Activated gamma-delta T cell (primary cell): ENCODE results near the gene SH2B2.
"Not testable (repeated sequence)": the region's sequence is repeated elsewhere in the genome, so short reads cannot be mapped to it uniquely, and the experiment has no call there.

ENCODE experiments used
- DNase-seq: peaks from one replicate; lab custom pipeline; 2025; lab: John Stamatoyannopoulos, UW

The SH2B2 gene

GRCh38 chr7:102337002-102337401 is 50.3 kb downstream of the SH2B2 start:
- not testable (repeated sequence) for DNase-seq

- DNase-seq = not testable (repeated sequence)
Observed at GRCh38 chr7:102337420-102337819, 50.8 kb downstream of the SH2B2 start.

DNA sequence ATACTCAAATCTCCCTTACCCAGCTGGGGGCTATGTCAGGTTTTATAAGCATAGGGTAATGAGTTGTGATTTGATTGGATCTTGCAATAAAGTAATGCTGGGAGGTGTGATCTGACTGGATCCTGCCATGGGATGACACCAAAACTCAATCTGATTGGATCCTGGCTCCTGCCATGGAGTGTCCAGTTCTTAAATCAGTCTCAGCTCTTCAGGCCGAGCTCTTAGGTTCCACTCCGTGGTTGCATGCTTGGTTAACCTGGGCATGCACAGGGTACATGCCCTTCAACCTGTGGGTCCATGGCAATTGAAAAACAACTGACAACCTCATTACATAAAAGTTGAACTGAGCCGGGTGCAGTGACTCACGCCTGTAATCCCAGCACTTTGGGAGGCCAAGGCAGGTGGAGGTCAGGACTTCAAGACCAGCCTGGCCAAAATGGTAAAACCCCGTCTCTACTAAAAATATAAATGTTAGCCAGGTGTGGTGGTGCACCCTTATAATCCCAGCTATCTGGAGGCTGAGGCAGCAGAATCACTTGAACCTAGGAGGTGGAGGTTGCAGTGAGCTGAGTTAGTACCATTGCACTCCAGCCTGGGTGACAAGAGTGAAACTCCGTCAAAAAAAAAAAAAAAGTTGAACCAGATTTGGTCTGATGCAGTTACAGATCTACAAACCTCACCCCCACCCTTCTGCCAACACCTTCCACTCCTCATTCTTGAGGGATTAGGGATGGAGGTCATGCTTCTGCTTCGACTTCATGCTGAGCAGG is 54.1 kb downstream of the SH2B2 start:
- not testable (repeated sequence) for DNase-seq

DNA sequence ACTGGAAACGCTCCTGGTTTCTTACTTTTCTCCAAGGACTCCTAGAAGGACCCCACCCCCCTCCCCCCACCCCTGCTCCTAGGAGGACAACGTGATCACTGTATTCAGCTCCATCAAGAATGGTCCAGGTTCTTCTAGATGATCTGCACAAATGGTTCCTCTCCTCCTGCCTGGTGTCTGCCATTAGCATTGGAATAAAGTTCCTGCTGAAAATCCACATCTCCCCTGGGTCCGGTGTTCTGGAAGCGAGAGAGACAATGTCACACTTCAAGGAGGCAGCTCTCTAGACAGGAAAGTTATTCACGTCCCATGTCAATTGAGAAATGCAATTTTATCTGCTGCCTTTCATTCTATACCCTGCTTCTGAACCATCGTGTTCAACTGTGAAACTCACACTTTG is 60.3 kb downstream of the SH2B2 start:
- not testable (repeated sequence) for DNase-seq

GRCh38 chr7:102356344-102356743 is 69.7 kb downstream of the SH2B2 start, which contains the start of gene SPDYE6:
Gene SPDYE6, minus strand, starts transcription at chr7:102356444. Its CDS starts 421 bp downstream, at chr7:102356023.
- not testable (repeated sequence) for DNase-seq

DNA sequence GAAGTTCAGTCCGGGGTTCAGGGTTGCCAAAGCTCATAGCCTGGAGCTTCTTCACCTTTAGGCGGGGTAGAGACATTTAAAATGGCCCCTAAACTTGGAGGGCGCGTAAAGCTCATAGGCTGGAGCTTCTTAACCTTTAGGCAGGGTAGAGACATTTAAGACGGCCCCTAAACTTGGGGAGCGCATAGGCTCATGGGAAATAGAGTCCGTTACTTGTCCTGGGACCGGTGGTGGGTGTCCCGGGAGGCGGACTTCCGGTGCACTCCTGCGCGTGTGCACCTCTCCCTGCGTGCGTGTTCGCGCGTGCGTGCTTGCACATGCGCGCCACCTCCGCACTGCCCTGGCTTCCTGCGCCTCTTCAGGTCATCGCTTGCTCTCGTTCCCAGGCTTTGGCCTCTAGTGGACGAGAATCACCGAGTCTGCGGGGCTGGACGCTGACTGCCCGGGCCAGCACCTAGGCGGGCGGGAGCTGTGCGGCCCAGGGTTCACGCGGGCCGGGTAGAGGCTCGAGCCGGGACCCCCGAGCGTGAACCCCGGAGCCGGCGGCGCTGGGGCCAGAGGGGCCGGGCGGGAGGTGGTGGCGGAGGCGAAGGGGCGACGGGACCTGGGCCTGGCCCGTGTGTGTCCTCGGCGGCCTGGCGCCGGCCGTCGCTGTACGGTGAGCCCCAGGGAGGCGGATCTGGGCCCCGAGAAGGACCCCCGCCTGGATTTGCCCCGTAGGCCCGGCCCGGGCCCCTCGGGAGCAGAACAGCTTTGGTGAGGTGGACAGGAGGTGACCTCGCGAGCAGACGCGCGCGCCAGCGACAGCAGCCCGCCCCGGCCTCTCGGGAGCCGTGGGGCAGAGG is 77.1 kb downstream of the SH2B2 start:
- peak; percentile 86 for DNase-seq

GRCh38 chr7:102364394-102364886 is 77.8 kb downstream of the SH2B2 start:
- DNase-seq = not testable (repeated sequence)

- not testable (repeated sequence) for DNase-seq
Observed at GRCh38 chr7:102365390-102365789, 78.7 kb downstream of the SH2B2 start.

DNA sequence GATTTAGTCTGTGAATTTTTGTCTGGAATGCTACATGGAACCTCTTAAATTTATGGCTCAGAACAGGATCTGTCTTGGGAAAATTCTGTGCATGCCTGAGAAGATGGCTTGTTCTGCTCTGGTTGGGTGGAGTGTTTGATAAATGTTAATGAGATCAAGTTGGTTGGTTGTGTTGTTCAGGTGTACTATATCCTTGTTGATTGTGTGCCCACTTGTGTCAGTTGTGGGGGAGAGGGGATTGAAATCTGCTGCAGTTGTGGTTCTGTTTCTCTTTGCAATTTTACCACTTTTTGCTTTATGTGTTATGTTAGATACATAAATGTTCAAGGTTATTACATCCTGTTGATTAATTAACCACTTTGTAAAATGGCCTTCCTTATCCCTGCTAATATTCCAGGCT is 83.4 kb downstream of the SH2B2 start:
- DNase-seq = not testable (repeated sequence)
